HG03175 (cell line): ENCODE results near the gene PRKCB.
"Not testable (repeated sequence)": the region's sequence is repeated elsewhere in the genome, so short reads cannot be mapped to it uniquely, and the experiment has no call there.

Experiments
- ATAC-seq: cut with Tn5 transposase; IDR thresholded peaks from one replicate; pipeline ENCODE4 v1.9.1; 2021; ENCODE audit warnings: mild to moderate bottlenecking, moderate library complexity; ENCODE audit not compliant: unreplicated experiment

Gene PRKCB

DNA sequence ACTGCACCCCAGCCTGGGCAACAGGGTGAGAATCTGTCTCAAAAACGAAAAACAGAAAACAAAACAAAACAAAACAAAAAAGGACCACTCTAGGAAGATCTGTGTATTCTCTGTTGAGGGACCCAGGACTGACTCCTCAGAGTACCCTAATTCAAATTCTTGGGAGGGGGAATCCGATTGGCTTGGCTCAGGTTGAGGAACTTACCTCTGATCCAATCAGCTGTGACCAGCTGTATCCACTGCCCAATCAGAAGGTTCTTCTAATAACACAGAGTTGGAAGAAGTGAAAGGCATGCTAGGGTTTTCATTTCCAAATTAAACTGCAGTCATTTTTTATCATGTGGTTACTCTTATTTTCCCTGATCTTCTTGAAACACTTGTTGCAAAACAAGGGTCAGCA, 314.5 kb downstream of the PRKCB start:
- ATAC-seq, result no peak

DNA sequence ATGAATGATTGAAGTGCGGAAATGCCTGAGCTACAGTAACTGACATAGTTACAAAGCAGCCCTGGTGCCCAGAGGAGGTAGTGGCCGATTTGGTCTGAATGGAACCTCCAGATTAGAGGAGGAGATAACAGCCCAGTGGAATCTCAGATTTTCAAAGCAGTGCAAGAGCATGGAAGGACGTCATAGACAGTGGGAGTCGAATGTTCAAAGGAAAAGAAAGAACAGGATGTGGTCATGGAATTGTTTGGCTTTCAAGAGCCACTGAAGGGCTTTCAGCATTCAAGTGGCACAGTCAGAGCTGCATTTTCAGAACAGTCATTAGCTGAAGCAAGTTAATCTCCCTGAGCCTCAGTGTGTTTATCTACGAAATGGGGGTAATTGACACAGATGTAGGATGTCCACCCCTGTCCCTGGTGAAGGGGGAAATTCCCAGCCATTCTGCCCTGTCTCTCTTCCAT, 315.7 kb downstream of the PRKCB start:
- no peak for ATAC-seq

DNA sequence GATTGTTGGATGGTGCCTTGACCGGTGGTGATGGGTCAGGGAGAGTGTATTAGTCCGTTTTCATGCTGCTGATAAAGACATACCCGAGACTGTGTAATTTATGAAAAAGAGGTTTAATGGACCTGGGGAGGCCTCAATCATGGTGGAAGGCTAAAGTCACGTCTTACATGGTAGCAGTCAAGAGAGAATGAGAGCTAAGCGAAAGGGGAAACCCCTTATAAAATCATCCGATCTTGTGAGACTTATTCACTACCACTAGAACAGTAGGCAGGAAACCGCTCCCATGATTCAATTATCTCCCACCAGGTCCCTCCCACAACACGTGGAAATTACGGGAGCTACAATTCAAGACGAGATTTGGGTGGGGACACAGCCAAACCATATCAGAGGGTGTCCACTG, 316.3 kb downstream of the PRKCB start:
- not testable (repeated sequence) for ATAC-seq

DNA sequence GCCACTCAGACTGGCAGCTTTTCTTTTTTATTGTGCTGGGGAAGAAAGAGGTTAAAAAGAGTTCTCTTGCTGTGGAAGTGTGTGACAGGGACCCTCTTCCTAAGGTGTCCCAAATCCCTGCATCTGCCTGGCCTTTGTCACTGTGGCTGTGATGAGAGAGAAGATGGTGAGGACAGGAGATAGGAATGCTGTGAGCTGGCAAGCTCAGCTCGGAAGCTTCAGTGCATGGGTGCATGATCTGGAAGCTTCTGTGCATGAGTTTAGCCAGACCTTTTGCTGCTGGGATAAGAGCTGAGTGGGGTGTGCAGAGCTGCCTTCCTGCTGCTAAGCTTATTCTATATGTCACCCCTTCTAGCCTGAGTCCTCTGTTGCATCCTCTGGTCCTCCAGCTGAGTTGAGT, 317.0 kb downstream of the PRKCB start:
- ATAC-seq, result no peak

DNA sequence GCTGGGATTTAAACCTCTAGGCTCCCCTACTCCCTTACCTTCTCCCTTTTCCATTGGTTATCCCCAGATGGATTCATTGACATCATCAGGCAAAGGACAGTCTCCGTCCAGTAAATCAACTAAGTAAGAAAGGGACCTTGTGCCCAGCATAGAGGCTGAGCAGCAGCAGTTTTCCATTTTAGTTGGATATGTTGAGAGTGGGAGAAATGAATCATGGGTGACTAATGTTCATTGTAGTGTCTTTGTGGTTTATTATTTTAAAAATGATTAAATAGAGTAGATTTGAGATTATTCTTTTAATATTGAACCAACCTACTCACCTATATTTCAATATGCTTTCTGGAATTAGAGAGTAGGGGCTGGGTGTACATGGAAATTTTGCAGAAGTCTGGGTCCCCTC, 321.0 kb downstream of the PRKCB start:
- no peak for ATAC-seq

DNA sequence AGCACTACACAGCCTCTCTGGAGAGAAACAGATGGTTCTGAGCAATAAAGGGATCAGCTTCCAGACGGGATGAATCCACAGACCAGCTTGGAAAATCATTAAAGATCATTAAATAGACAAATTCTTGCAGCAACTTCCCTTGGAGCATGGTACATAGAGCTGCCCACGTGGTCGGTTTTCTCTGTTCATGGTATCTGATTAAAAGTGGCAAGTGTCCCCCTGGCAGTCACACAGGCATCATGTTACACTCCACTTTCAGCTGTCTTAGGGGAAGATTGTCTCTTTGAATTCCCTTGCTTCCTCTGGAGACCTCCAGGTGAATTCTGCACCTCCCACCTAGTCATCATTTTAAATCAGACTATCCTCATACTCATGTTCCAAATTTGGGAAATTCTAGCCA, 328.2 kb downstream of the PRKCB start:
- no peak for ATAC-seq

DNA sequence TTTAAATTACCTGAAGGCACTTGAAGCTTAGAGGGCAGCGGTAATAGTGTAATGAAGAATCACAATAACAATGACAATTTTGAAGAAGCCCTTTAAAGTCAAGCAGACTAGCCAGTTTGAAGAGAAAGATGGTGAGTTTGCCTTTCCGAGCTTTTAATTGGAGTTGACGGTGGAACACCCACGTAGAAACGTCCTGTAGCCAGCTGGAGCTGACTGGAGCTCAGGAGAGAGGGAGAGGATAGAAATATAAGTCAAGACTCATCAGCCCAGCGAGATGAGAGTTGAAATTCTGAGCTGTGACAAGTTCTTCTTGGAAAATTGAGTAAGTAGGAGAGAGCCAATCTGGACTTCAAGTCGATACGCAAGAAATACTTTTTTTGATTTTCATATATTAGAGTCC, 328.6 kb downstream of the PRKCB start:
- ATAC-seq, result no peak

DNA sequence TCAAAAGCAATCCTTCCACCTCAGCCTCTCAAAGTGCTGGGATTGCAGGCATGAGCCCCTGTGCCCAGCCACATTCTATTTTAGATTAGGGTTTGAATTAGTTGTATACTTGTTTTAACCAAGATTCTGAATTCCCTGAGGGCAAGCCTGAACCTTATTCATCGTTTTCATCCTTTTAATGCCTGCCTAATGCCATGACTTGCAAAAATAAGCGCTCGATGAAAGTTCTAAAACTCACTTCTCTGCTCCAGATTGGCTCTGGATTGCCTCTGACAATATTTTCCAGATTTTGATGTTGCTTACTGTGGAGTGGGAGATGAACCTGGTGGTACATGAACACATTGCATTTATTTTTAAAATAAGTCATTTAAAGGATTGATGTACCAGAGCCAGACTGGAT, 329.5 kb downstream of the PRKCB start:
- no peak for ATAC-seq

DNA sequence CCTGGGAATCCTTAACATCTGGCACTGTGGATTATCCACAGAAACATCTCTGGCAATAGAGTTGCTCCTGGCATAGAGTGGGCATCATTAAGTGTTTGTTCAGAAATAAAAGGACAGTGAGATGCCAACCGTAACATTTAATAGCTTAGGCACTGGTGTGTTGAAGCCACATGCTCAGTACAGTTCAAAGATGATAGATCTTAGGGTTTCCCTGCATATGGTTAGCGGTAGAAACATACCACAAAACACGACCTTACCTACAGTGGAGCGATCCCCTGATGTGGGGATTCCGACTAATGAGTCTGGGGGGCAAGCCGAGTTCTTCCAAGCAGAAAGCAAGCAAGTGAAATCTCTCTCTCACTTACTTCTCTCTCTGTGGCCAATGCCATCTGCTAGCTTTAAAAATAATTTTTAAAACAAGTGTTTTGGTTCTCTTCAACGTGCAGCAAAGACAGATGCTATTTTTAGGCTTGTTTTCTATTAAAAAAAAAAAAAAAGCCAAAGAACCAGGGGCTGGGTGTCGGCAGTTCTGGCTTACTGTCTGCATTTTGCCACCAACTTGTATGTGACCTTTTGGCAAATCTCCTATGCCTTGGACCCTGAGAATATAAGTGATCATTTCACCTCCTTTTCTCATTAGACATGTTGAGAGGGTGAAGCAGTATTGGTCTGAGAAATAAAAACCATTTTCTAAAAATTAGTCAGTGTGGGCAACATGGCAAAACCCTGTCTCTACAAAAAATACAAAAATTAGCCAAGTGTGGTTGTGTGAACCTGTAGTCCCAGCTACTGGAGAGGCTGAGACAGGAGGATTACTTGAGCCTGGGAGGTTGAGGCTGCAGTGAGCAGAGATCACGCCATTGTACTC, 331.1 kb downstream of the PRKCB start:
- ATAC-seq, result no peak

DNA sequence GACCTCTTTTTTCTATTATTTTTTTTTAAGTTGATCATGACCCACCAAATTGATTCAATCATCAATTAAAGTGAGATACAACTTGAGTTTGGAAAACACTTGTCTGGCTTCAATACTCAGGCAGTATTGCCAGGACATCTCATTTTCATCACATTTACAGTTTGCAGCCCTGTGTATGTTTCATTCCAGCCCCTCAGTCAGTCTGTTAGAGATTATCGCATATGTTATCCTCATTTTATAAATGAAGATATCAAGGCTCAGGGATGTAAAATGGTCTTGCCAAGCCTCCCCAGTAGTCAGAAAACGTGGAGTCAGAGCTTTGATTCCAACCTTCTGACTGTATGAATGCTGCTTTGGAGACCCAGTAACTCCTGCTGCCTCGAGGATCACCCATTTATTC, 333.1 kb downstream of the PRKCB start:
- no peak for ATAC-seq

DNA sequence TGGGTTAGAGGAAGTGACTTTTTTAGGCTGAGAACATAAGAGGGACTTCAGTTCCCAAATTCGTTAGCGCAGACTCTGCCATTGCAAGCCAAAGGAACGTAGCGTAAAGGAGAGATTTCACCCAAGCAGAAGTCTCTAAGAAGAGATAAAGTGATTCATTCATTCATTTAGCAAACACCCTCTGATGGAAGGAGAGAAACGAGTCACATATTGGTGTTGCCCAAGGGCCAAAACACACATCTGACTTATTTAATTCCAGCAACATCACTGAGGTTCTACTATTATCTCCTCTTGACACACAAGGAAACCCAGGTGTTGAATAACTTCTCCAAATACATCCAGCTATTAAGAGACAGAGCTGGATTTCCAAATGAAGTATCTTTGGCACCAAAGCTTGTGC, 334.6 kb downstream of the PRKCB start:
- no peak for ATAC-seq

DNA sequence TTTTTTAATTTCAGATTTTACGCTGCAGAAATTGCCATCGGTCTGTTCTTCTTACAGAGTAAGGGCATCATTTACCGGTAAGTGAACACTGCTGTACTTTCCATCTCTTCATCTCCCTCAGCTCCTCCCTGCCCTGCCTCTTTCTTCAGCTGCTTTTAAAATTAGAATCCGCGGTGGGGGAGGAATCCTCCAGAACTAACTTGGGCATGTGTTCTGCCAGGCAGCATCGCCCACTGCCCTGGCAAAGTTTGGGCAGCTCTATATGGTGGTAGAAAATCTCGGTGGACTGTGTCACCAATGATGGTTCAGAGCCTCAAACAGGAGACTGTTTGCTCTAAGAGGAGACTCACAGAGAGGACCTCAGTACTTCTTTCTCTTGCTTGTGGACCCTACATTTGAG, 338.7 kb downstream of the PRKCB start:
- ATAC-seq, result no peak

DNA sequence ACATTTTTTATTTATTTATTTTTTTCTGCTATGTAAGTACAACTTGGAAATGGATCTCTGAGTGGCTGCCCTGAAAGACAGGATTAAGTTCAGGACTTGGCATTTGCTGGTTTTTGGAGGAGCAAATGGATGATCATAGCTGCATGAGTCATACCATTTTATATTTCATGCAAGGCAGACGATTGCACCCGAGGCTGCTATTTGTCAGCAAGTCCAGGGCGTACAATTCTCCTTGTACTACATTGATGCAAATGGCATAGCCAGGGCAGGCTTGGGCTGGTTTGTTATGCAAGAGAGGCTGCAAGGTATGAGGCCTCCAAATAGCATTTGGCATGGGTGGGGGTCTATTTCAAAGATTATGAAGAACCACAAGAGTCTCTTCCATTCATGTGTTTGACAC, 339.2 kb downstream of the PRKCB start:
- ATAC-seq, result no peak

DNA sequence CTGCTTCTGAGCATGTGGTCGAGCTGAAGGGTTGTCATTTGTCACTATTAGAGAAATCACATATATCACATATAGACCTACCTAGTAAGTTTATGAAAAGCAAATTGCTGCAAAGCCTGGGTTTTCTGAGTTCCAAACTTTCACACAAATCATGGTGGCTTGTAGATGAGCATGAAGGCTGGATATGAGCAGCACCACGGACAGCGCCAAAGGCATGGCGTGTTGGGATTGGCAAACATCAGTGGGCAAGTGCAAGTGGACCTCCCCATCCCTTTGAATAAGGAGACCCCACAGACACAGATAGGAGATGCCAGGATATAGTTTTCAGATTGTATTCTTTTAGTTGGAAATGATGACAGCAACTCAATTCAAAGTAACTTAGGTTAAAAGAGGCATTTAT, 342.7 kb downstream of the PRKCB start:
- ATAC-seq, result no peak

DNA sequence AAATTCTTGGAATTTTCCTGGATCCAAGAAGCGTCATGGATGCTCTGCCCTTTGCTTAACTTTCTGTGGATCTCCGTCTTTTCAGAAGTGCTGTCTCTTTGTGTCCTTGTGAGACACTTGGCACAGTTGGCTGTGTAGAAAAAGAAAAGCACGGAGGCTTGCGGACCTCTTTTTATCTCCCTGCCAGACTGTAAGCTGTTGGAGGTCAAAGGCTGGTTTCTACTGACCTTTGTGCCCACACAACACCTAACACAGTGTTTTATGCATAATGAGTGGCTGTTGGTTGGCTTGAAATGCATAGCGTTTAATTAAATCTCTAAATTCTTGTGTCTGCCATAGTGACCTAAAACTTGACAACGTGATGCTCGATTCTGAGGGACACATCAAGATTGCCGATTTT, 344.7 kb downstream of the PRKCB start:
- ATAC-seq, result no peak

DNA sequence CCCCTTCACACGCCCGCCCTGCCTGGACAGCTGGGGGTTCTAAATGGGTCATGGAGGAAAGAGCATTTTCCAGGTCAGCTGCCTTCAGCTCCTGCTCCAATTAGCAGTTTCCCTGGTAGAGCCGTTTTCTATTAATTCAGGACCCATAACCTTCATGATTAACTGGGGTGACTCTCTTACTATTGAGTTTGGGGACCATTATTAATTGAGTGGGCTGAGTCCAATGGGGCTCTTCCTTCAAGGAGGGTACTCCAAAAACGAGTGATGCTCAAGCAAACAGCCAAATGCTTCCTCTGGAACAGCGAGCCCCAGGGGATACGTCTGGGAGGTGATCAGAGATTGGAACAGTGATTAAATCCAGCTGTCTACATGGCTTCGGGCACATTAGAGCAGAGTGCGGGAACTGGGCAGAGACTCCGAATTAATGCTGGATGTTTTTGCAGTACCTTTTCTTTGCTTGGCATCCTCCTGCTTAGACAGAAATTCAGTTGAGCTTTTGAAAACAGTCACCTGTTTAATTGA, 352.3 kb downstream of the PRKCB start:
- ATAC-seq, result no peak

DNA sequence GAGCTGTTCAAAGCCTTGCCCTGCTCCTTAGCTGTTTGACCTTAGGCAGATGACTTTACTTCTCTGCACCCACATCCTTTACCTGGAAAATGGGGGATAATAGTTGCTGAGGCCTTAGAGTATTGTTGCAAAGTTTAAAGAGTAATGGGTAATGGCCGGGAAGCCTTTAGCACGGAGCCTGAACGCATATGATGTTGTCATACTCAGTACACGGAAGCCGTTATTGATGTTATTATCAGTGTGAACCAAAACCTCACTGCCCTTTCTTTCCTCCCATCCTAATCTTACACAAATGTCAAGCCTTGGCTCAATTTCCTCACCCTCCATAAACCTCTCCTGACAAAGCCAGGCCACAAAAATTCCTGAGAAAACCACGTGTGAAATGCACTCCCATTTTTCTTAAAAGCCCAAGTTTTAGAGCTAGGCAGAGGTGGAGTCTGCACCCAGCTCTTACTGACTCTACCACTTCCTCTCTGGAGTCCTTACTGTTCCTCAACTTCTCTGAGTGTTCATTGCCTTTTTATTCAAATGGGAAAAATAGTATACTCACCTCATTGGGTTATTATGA, 353.1 kb downstream of the PRKCB start:
- ATAC-seq, result no peak

DNA sequence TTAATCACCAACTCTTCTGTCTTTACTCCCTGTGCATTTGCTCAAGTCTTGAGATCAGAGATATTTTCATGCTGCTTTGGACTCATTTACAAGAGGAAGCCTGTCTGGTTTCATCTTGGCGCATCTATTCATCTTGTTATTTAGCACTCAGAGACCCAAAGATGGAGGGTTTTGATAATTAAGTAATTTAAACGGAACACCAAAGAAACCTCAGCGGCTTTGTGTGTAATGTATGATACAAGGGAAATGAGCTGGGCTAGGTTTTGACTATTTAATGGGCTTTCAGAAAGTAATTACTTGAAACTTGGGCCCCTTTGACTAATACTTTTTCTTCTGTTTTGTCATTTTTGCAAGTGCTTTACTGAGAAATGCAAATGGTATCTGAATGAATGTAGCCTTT, 354.2 kb downstream of the PRKCB start:
- no peak for ATAC-seq

DNA sequence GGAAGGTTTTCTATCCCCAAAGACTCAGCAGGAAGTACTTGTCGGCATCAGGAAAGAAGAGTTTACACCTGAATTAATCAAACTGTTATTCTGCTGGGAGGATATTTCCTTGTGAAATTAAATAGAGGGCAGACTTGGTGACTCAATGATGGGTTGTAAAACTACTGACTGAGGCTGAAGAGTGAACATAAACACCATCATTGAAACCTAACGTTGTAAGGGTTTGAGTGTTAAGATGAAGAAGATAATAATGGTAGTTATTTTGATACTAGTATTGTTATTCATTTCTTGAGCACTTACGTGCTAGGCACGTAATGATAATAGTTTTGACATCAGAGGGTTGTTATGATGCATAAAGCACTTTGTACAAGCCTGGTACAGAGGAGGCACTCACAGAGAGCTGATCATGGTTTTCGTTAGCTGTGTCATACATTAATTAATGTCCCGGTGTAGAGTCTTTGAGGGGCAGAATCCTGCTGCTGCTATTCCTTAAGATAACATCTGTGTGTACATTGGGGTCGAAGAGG, 356.2 kb downstream of the PRKCB start:
- no peak for ATAC-seq

DNA sequence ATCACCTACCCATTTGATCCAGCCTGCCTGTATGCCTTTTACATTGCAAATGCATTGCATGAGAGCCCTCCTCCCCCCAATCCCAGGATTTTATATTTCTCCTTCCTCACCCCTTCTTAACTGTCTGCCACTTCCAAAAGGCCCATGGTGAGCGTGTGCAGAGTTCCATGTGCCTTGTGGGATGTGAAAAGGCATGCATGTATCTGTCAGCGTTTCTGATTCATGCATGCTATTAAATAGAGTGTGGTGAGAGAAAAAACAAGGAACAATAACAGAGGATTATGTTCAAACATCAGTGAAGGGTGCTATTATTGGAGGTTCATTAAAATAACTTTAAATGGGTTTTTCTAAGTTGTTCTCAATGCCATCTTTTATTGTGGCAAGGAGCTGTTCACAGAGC, 359.4 kb downstream of the PRKCB start:
- no peak for ATAC-seq

DNA sequence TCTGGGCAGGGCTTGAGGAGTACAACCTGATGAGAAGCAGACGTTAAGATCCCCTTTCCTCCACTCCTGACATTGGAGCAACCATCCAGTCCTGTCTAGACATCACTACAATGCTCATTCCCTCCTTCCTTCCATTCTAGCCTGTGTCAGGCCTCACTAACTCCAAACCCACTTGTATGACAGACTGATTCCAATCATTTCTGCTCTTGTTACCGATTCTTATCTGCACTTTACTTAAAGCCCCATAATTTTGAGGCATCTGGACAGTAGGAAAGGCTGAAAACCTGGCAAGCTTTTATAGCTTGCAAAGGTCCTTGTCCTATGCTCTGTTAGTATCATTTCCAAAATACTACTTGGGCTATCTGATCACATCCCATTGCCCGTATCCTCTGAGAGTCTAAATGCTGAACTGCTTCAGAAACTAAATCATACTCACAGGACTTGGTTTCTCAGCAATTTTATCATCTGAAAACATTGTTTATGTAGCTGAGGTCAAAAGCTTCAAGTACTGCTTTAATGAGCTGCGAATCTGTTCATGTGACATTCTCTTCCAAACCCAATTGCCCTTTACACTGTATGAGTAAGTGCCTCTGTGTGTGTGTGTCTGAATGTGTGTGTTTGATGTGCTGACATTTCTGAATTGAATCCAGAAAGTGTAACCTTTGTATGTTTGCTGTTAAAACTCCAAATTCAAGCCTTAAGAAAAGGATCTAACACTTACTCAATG, 363.2 kb downstream of the PRKCB start:
- ATAC-seq, result no peak

DNA sequence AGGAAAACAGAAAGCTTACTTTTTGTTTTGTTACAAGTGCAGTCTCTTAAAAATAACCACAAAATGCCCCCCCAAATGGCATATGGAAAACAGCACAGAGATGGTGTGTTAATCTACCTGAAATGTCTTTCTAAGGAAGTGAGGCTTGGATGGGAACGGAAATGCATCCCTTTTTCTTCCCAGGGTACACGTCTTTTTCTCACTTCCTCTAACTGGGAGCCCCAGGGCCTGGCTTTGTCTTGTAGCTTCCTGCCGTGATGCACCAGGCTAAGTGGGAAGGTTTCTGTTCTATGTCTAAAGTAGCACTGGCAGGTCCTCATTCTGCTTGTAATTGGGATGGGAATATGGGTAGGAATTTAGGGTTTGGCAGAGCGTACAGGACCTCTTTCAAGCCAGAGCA, 367.9 kb downstream of the PRKCB start:
- no peak for ATAC-seq
